SK-N-SH (cell line): Measurements from ENCODE around the gene DNASE2. TPM values are rescaled to one million over a fixed set of nuclear protein-coding genes. Genes with fewer than 3 reads are reported as not detected.

Experiments
- CTCF ChIA-PET: fragments of 300-600, 350-600 bp; formaldehyde crosslinking; extraction: SDS; loops from one replicate; lab custom pipeline; 2021; lab: Yijun Ruan, JAX
- POLR2A ChIA-PET: fragments of 350-600 bp; sonication (Branson Sonifier 250); formaldehyde crosslinking; extraction: SDS; loops from one replicate; lab custom pipeline; 2020; ENCODE audit warnings: antibody characterized with exemption, inconsistent platforms; lab: Yijun Ruan, JAX
- DNase-seq: peaks from one replicate; pipeline ENCODE4 v3.0.0; 2012
- H2AFZ ChIP-seq: fragments of 200-600 bp; sonication (generic); 2 replicates; pipeline ENCODE4 v1.8.1; 2016; ENCODE audit warnings: antibody characterized with exemption, mild to moderate bottlenecking, low read depth
- H3F3A ChIP-seq: fragments of 200-600 bp; sonication (generic); replicated peaks from 2 replicates; pipeline ENCODE3; 2016; ENCODE audit warnings: antibody characterized with exemption, mild to moderate bottlenecking; ENCODE audit not compliant: insufficient read depth
- H3K27ac ChIP-seq, 2 experiments: fragments of 200-500 bp in 1 of 2; fragments of 200-600 bp in 1 of 2; sonication (Bioruptor generic) in 1 of 2; sonication (generic), shearing (Covaris generic) in 1 of 2; 2 replicates each; pipeline versions ENCODE4 v1.5.1 to v1.6.1; 2014 to 2016; ENCODE audit warnings: low read depth in 2 of 2, inconsistent platforms in 1 of 2, low read length in 1 of 2, mild to moderate bottlenecking in 1 of 2, mixed read lengths in 1 of 2
- H3K27me3 ChIP-seq: fragments of 200-600 bp; sonication (generic), shearing (Covaris generic); 2 replicates; pipeline ENCODE4 v1.6.1; 2016; ENCODE audit warnings: mixed run types; ENCODE audit not compliant: insufficient read depth
- H3K36me3 ChIP-seq, 2 experiments: fragments of 200-500 bp in 1 of 2; fragments of 200-600 bp in 1 of 2; sonication (Bioruptor generic) in 1 of 2; sonication (generic) in 1 of 2; replicated peaks in 1 of 2; 2 replicates each; pipeline versions ENCODE3 to v1.5.1; 2014 to 2016; ENCODE audit warnings: low read length in 1 of 2, mild to moderate bottlenecking in 1 of 2; ENCODE audit not compliant: insufficient read depth in 2 of 2, control insufficient read depth in 1 of 2
- H3K4me1 ChIP-seq, 2 experiments: fragments of 200-500 bp in 1 of 2; fragments of 200-600 bp in 1 of 2; sonication (Bioruptor generic) in 1 of 2; sonication (generic), shearing (Covaris generic) in 1 of 2; 2 replicates each; pipeline versions ENCODE4 v1.5.1 to v1.6.1; 2014 to 2016; ENCODE audit warnings: low read depth in 1 of 2, low read length in 1 of 2, mixed run types in 1 of 2; ENCODE audit not compliant: insufficient read depth in 2 of 2, control insufficient read depth in 1 of 2
- H3K4me2 ChIP-seq: fragments of 200-600 bp; sonication (generic), shearing (Covaris generic); 2 replicates; pipeline ENCODE4 v1.6.1; 2017; ENCODE audit warnings: mixed run types
- H3K4me3 ChIP-seq, 2 experiments: fragments of 200-500 bp in 1 of 2; fragments of 200-600 bp in 1 of 2; sonication (Bioruptor generic) in 1 of 2; sonication (generic), shearing (Covaris generic) in 1 of 2; 2 replicates each; pipeline versions ENCODE4 v1.5.1 to v1.8.1; 2014 to 2016; ENCODE audit warnings: low read depth in 2 of 2, inconsistent platforms in 1 of 2, low read length in 1 of 2, mild to moderate bottlenecking in 1 of 2, mixed read lengths in 1 of 2, moderate library complexity in 1 of 2
- H3K79me2 ChIP-seq: fragments of 200-600 bp; sonication (generic); 2 replicates; pipeline ENCODE4 v1.8.1; 2017; ENCODE audit warnings: mild to moderate bottlenecking; ENCODE audit not compliant: insufficient read depth
- H3K9ac ChIP-seq: fragments of 200-600 bp; sonication (generic); 2 replicates; pipeline ENCODE4 v1.6.1; 2017; ENCODE audit warnings: mixed run types
- H3K9me2 ChIP-seq: fragments of 200-600 bp; sonication (generic); 2 replicates; pipeline ENCODE4 v1.6.1; 2017; ENCODE audit warnings: mixed run types
- H3K9me3 ChIP-seq: fragments of 200-600 bp; sonication (generic); 2 replicates; pipeline ENCODE4 v1.6.1; 2017; ENCODE audit warnings: mixed run types, mild to moderate bottlenecking, moderate library complexity
- H4K20me1 ChIP-seq: fragments of 200-600 bp; sonication (generic); 2 replicates; pipeline ENCODE4 v1.6.1; 2017; ENCODE audit warnings: mild to moderate bottlenecking, mixed run types; ENCODE audit not compliant: insufficient read depth
- EP300 ChIP-seq, 2 experiments: IDR thresholded peaks; 2 replicates each; pipeline versions ENCODE4 v1.4.0 to v1.6.1; 2012; ENCODE audit warnings: borderline replicate concordance in 1 of 2, low read depth in 1 of 2, low read length in 1 of 2
- GATA2 ChIP-seq: sonication (generic); formaldehyde crosslinking; IDR thresholded peaks from 2 replicates; pipeline ENCODE4 v1.5.0; 2020; ENCODE audit warnings: mild to moderate bottlenecking, missing genetic modification reagents
- MAX ChIP-seq: IDR thresholded peaks from 2 replicates; pipeline ENCODE4 v1.4.0; 2012; ENCODE audit warnings: low read depth
- MXI1 ChIP-seq: IDR thresholded peaks from 2 replicates; pipeline ENCODE4 v1.6.1; 2012; ENCODE audit warnings: mild to moderate bottlenecking, low read depth, low read length, improper control_type of control experiment
- NRF1 ChIP-seq: IDR thresholded peaks from 2 replicates; pipeline ENCODE4 v1.6.1; 2012; ENCODE audit warnings: low read depth, mild to moderate bottlenecking, low read length
- RCOR1 ChIP-seq: fragments of 150-350 bp; IDR thresholded peaks from 2 replicates; pipeline ENCODE4 v1.6.1; 2017; ENCODE audit warnings: antibody characterized with exemption, low read length
- REST ChIP-seq: IDR thresholded peaks from 2 replicates; pipeline ENCODE4 v1.6.1; 2012; ENCODE audit warnings: mild to moderate bottlenecking, low read depth, low read length, moderate library complexity
- SIN3A ChIP-seq: IDR thresholded peaks from 2 replicates; pipeline ENCODE4 v1.6.1; 2012; ENCODE audit warnings: low read depth, mild to moderate bottlenecking, low read length, moderate library complexity, borderline replicate concordance
- WGBS: methylation state at CpG from one replicate; pipeline ENCODE4 v1.1.6; 2017; ENCODE audit warnings: low lambda C conversion rate; 5-methylcytosine and 5-hydroxymethylcytosine counted together
- polyA plus RNA-seq, 3 experiments: library from polyadenylated mRNA; depleted of rRNA; stranded (reverse); fragments of >200 nt; gene quantifications; 2 replicates each; pipeline ENCODE4 v1.2.3, GENCODE V29; 2012

DNASE2 gene
- polyA plus RNA-seq, 1 of the 3 experiments (the other 2 are of a cell fraction) = 29.8 TPM

GRCh38 chr19:12840091-12841079 is 40.9 kb downstream of the DNASE2 start:
- TF ChIP-seq GATA2 (CRISPR knock-in tag) (no peak), SIN3A (no peak), RCOR1 (no peak), MAX (no peak), MXI1 (peak; percentile 35; the same call in 1 of the 2 replicates), REST (no peak), NRF1 (no peak), EP300 (IDR thresholded peaks at IDR 0.05; ENCODE audit: borderline replicate concordance in 1 of 2, low read depth in 1 of 2, low read length in 1 of 2) (no peak)
- Histone ChIP-seq H3K9ac (no peak overlapping the region), H3K79me2 (no peaks in the 10 kb centered on the region), H4K20me1 (no peaks in the 10 kb centered on the region), H3K27ac (no peak overlapping the region), H3K4me2 (no peak overlapping the region; the same call in 1 of the 2 replicates), H3K9me3 (no peaks in the 10 kb centered on the region), H2AFZ (no peak overlapping the region), H3K9me2 (no peaks in the 10 kb centered on the region), H3K36me3 (no peaks in the 10 kb centered on the region), H3K27me3 (no peaks in the 10 kb centered on the region), H3K4me3 (peak overlapping the region in 1 of 2 experiments; percentile 15; a peak in 1 of 4 replicates), H3F3A (peaks cover 23% of the 10 kb centered on the region), H3K4me1 (peaks cover 0 to 36% of the 10 kb centered on the region in 2 experiments; a peak in 1 of 4 replicates)
- 60% methylated on average over 43 of the region's 43 CpGs for WGBS
- peak; percentile 90 for DNase-seq
- ChIA-PET CTCF (no interaction called here), POLR2A (no interaction called here)
